Measurements from ENCODE around the gene EPG5. TPM values are rescaled to one million over a fixed set of nuclear protein-coding genes. Genes with fewer than 3 reads are reported as not detected.

EPG5 gene
- total RNA-seq, 1 donor from 2014 or later: 29.0 TPM

DNA sequence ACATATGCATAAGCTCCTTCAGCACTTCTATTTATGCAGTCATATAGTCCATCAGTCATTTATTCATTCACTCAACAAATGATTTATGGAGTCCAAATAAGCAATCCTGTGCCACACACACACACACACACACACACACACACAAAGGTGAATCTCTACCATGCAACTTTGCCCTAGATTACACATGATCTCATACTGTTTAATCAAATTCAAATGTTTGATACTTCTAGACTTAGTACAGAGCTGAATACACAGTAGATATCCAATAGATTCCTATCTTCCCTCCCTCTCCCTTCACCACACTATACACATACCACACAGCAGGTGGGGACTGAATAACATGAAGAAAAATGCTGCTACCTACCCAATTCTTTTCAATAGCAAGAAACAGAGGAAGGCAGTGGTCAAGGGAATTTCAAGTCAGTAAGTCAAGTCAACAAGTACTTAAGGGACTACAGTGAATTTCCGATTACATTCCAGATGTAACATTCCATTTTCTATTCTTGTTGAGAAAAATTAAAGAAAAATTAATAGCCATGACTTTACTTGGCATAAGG, 65.4 kb downstream of the EPG5 start:
- Mint-ChIP-seq H3K36me3 (ENCODE audit: low read depth, unreplicated experiment) (peaks cover 21% of the 10 kb centered on the region), H3K4me3 (ENCODE audit: unreplicated experiment) (no peak overlapping the region), H3K9me3 (ENCODE audit: unreplicated experiment) (no peaks in the 10 kb centered on the region), H3K4me1 (ENCODE audit: low read depth, unreplicated experiment) (no peaks in the 10 kb centered on the region), H3K27me3 (ENCODE audit: low read depth, unreplicated experiment) (no peaks in the 10 kb centered on the region), H3K27ac (ENCODE audit: unreplicated experiment) (no peak overlapping the region)
- Histone ChIP-seq H3K9ac (ENCODE audit: low read length) (no peak overlapping the region), H3K4me1 (ENCODE audit: insufficient read depth, low read length) (no peaks in the 10 kb centered on the region), H3K4me3 (ENCODE audit: insufficient read depth, low read depth, low read length) (no peak overlapping the region), H2AFZ (ENCODE audit: low read depth, low read length) (no peak overlapping the region), H3K27ac (ENCODE audit: low read depth, low read length) (no peak overlapping the region), H3K9me3 (ENCODE audit: insufficient read depth, low read depth, low read length) (no peaks in the 10 kb centered on the region), H4K20me1 (ENCODE audit: insufficient read depth, low read length) (no peaks in the 10 kb centered on the region), H3K36me3 (ENCODE audit: insufficient read depth, low read length) (peaks cover 44% of the 10 kb centered on the region), H3K79me2 (ENCODE audit: insufficient read depth, low read length) (no peaks in the 10 kb centered on the region), H3K4me2 (ENCODE audit: low read length) (no peak overlapping the region), H3K27me3 (ENCODE audit: insufficient read depth, low read length) (no peaks in the 10 kb centered on the region)
- no peak for DNase-seq (ENCODE audit: low read depth)
- no peak for FAIRE-seq
- TF ChIP-seq EZH2 (IDR thresholded peaks at IDR 0.05; ENCODE audit: insufficient read depth, low read length): no peak
- TF ChIP-seq, protein P1, sequence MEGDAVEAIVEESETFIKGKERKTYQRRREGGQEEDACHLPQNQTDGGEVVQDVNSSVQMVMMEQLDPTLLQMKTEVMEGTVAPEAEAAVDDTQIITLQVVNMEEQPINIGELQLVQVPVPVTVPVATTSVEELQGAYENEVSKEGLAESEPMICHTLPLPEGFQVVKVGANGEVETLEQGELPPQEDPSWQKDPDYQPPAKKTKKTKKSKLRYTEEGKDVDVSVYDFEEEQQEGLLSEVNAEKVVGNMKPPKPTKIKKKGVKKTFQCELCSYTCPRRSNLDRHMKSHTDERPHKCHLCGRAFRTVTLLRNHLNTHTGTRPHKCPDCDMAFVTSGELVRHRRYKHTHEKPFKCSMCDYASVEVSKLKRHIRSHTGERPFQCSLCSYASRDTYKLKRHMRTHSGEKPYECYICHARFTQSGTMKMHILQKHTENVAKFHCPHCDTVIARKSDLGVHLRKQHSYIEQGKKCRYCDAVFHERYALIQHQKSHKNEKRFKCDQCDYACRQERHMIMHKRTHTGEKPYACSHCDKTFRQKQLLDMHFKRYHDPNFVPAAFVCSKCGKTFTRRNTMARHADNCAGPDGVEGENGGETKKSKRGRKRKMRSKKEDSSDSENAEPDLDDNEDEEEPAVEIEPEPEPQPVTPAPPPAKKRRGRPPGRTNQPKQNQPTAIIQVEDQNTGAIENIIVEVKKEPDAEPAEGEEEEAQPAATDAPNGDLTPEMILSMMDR (IDR thresholded peaks at IDR 0.05; ENCODE audit: insufficient read depth, low read depth, low read length): no peak

- Histone ChIP-seq H3K36me3 (ENCODE audit: insufficient read depth, low read length) (peaks cover 40% of the 10 kb centered on the region), H4K20me1 (ENCODE audit: insufficient read depth, low read length) (no peaks in the 10 kb centered on the region), H3K4me3 (ENCODE audit: insufficient read depth, low read depth, low read length) (no peak overlapping the region), H3K27me3 (ENCODE audit: insufficient read depth, low read length) (no peaks in the 10 kb centered on the region), H3K79me2 (ENCODE audit: insufficient read depth, low read length) (no peaks in the 10 kb centered on the region), H3K27ac (ENCODE audit: low read depth, low read length) (no peak overlapping the region), H3K4me2 (ENCODE audit: low read length) (no peak overlapping the region), H3K9ac (ENCODE audit: low read length) (no peak overlapping the region), H2AFZ (ENCODE audit: low read depth, low read length) (no peak overlapping the region), H3K9me3 (ENCODE audit: insufficient read depth, low read depth, low read length) (no peaks in the 10 kb centered on the region), H3K4me1 (ENCODE audit: insufficient read depth, low read length) (no peaks in the 10 kb centered on the region)
- H3K27ac Mint-ChIP-seq (ENCODE audit: unreplicated experiment): no peak overlapping the region
- H3K27me3 Mint-ChIP-seq (ENCODE audit: low read depth, unreplicated experiment): no peaks in the 10 kb centered on the region
- no peak for TF ChIP-seq EZH2 (IDR thresholded peaks at IDR 0.05; ENCODE audit: insufficient read depth, low read length)
- TF ChIP-seq, protein P1 (IDR thresholded peaks at IDR 0.05; ENCODE audit: insufficient read depth, low read depth, low read length): no peak
- H3K4me1 Mint-ChIP-seq (ENCODE audit: low read depth, unreplicated experiment): no peaks in the 10 kb centered on the region
- no peak for DNase-seq (ENCODE audit: low read depth)
- H3K4me3 Mint-ChIP-seq (ENCODE audit: unreplicated experiment): no peak overlapping the region
- peaks cover 21% of the 10 kb centered on the region for H3K36me3 Mint-ChIP-seq (ENCODE audit: low read depth, unreplicated experiment)
- FAIRE-seq: no peak
- H3K9me3 Mint-ChIP-seq (ENCODE audit: unreplicated experiment): no peaks in the 10 kb centered on the region
Measured at GRCh38 chr18:45900623-45901022, 66.5 kb downstream of the EPG5 start.

- Histone ChIP-seq H3K4me3 (ENCODE audit: insufficient read depth, low read depth, low read length) (no peak overlapping the region), H3K79me2 (ENCODE audit: insufficient read depth, low read length) (no peaks in the 10 kb centered on the region), H3K27ac (ENCODE audit: low read depth, low read length) (no peak overlapping the region), H3K36me3 (ENCODE audit: insufficient read depth, low read length) (peaks cover 30% of the 10 kb centered on the region), H3K9me3 (ENCODE audit: insufficient read depth, low read depth, low read length) (no peaks in the 10 kb centered on the region), H3K9ac (ENCODE audit: low read length) (no peak overlapping the region), H3K4me2 (ENCODE audit: low read length) (no peak overlapping the region), H3K4me1 (ENCODE audit: insufficient read depth, low read length) (no peaks in the 10 kb centered on the region), H4K20me1 (ENCODE audit: insufficient read depth, low read length) (no peaks in the 10 kb centered on the region), H2AFZ (ENCODE audit: low read depth, low read length) (no peak overlapping the region), H3K27me3 (ENCODE audit: insufficient read depth, low read length) (no peaks in the 10 kb centered on the region)
- Mint-ChIP-seq H3K4me3 (ENCODE audit: unreplicated experiment) (no peak overlapping the region), H3K4me1 (ENCODE audit: low read depth, unreplicated experiment) (no peaks in the 10 kb centered on the region), H3K27ac (ENCODE audit: unreplicated experiment) (no peak overlapping the region), H3K27me3 (ENCODE audit: low read depth, unreplicated experiment) (no peaks in the 10 kb centered on the region), H3K9me3 (ENCODE audit: unreplicated experiment) (no peaks in the 10 kb centered on the region), H3K36me3 (ENCODE audit: low read depth, unreplicated experiment) (peaks cover 21% of the 10 kb centered on the region)
- no peak for FAIRE-seq
- no peak for TF ChIP-seq EZH2 (IDR thresholded peaks at IDR 0.05; ENCODE audit: insufficient read depth, low read length)
- TF ChIP-seq, protein P1 (IDR thresholded peaks at IDR 0.05; ENCODE audit: insufficient read depth, low read depth, low read length): no peak
- no peak for DNase-seq (ENCODE audit: low read depth)
Measured at GRCh38 chr18:45896991-45897390, 70.1 kb downstream of the EPG5 start.
